Fibroblast of skin of abdomen (primary cell): ENCODE data around the gene GRAMD2A.
A peak's percentile ranks its signal among the peaks of the same experiment; 100 is the strongest.

ENCODE experiments used
- DNase-seq: peaks from one replicate; pipeline ENCODE4 v3.0.0-alpha.2; 2013

GRAMD2A gene

GRCh38 chr15:72217216-72217615, 19.6 kb upstream of the GRAMD2A start:
- DNase-seq, result no peak

- DNase-seq, result no peak
Observed at GRCh38 chr15:72216079-72216478, 18.5 kb upstream of the GRAMD2A start.

GRCh38 chr15:72207558-72208085, 10.0 kb upstream of the GRAMD2A start:
- no peak for DNase-seq

GRCh38 chr15:72206677-72207000, 9.1 kb upstream of the GRAMD2A start:
- no peak for DNase-seq

- no peak for DNase-seq
Observed at GRCh38 chr15:72205896-72206676, 8.5 kb upstream of the GRAMD2A start.

- DNase-seq, result no peak
Observed at GRCh38 chr15:72205273-72205672, 7.7 kb upstream of the GRAMD2A start.

GRCh38 chr15:72203507-72203837, 5.9 kb upstream of the GRAMD2A start:
- peak; percentile 71 for DNase-seq

GRCh38 chr15:72202801-72203506, 5.4 kb upstream of the GRAMD2A start:
- DNase-seq, result no peak

- no peak for DNase-seq
Observed at GRCh38 chr15:72202302-72202701, 4.7 kb upstream of the GRAMD2A start.

GRCh38 chr15:72201391-72201921, 3.9 kb upstream of the GRAMD2A start:
- DNase-seq, result no peak

GRCh38 chr15:72200395-72201237, 3.0 kb upstream of the GRAMD2A start:
- no peak for DNase-seq

- peak; percentile 68 for DNase-seq
Observed at GRCh38 chr15:72199721-72200212, 2.2 kb upstream of the GRAMD2A start.

- no peak for DNase-seq
Observed at GRCh38 chr15:72199205-72199515, 1.6 kb upstream of the GRAMD2A start.

GRCh38 chr15:72198356-72199204, 993 bp upstream of the GRAMD2A start:
- no peak for DNase-seq

GRCh38 chr15:72197041-72197459, 537 bp downstream of the GRAMD2A start:
- DNase-seq, result no peak

GRCh38 chr15:72196409-72197040, 1.1 kb downstream of the GRAMD2A start:
- no peak for DNase-seq

- no peak for DNase-seq
Observed at GRCh38 chr15:72195101-72195511, 2.5 kb downstream of the GRAMD2A start.

GRCh38 chr15:72193836-72194396, 3.7 kb downstream of the GRAMD2A start:
- DNase-seq, result no peak

GRCh38 chr15:72192416-72192815, 5.2 kb downstream of the GRAMD2A start:
- DNase-seq, result no peak

GRCh38 chr15:72189250-72189902, 8.2 kb downstream of the GRAMD2A start:
- no peak for DNase-seq
